Ishikawa (cell line): ENCODE results near the gene CTNNA1.

ENCODE experiments used
- CEBPB ChIP-seq: IDR thresholded peaks from 2 replicates; pipeline ENCODE4 v1.6.1; 2012
- CREB1 ChIP-seq: IDR thresholded peaks from 2 replicates; pipeline ENCODE4 v1.6.1; 2012; ENCODE audit warnings: low read depth
- EGR1 ChIP-seq: IDR thresholded peaks from 2 replicates; pipeline ENCODE4 v1.6.1; 2012
- NFIC ChIP-seq: IDR thresholded peaks from 2 replicates; pipeline ENCODE4 v1.6.1; 2012
- RAD21 ChIP-seq: IDR thresholded peaks from 2 replicates; pipeline ENCODE4 v1.6.1; 2012; ENCODE audit warnings: low read depth
- TAF1 ChIP-seq: IDR thresholded peaks from 2 replicates; pipeline ENCODE4 v1.6.1; 2012; ENCODE audit warnings: low read depth, mild to moderate bottlenecking
- TCF12 ChIP-seq: IDR thresholded peaks from 2 replicates; pipeline ENCODE4 v1.6.1; 2012; ENCODE audit warnings: low read depth
- TEAD4 ChIP-seq: IDR thresholded peaks from 2 replicates; pipeline ENCODE4 v1.6.1; 2012
- YY1 ChIP-seq: IDR thresholded peaks from 2 replicates; pipeline ENCODE4 v1.6.1; 2012; ENCODE audit warnings: low read depth
- ZBTB7A ChIP-seq: IDR thresholded peaks from 2 replicates; pipeline ENCODE4 v1.6.1; 2012; ENCODE audit warnings: low read depth
- TF ChIP-seq, protein P1 (sequence below): IDR thresholded peaks from 2 replicates; pipeline ENCODE4 v1.6.1; 2012
- TF ChIP-seq, protein P2 (sequence below): IDR thresholded peaks from 2 replicates; pipeline ENCODE4 v1.6.1; 2012; ENCODE audit warnings: low read depth, mild to moderate bottlenecking
- TF ChIP-seq, protein P3 (sequence below): IDR thresholded peaks from 2 replicates; pipeline ENCODE4 v1.6.1; 2012

DNA sequence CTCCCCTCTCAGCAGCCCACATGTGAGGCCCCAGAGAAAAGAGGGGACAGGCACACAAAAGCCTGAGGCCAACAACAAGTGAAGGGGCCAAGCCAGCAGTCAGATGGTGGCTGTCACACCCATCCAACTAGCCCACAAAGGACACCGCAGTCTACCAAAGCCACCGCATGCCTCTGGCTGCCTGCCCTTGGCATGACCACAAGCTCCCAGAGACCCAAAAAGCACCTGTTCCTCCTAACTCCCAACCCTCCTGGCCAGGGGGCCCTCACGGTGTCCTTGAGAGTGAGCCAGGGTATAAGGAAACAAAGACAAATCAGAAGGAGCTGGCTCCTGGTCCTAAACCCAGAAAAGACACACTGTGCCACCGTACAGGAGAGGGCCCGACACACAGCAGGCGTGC lies 199.7 kb downstream of the CTNNA1 start:
- TF ChIP-seq TAF1: no peak
- no peak for TF ChIP-seq TEAD4
- no peak for TF ChIP-seq TCF12
- TF ChIP-seq, protein P1, sequence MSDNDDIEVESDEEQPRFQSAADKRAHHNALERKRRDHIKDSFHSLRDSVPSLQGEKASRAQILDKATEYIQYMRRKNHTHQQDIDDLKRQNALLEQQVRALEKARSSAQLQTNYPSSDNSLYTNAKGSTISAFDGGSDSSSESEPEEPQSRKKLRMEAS: no peak
- TF ChIP-seq CEBPB: no peak
- TF ChIP-seq, protein P2, sequence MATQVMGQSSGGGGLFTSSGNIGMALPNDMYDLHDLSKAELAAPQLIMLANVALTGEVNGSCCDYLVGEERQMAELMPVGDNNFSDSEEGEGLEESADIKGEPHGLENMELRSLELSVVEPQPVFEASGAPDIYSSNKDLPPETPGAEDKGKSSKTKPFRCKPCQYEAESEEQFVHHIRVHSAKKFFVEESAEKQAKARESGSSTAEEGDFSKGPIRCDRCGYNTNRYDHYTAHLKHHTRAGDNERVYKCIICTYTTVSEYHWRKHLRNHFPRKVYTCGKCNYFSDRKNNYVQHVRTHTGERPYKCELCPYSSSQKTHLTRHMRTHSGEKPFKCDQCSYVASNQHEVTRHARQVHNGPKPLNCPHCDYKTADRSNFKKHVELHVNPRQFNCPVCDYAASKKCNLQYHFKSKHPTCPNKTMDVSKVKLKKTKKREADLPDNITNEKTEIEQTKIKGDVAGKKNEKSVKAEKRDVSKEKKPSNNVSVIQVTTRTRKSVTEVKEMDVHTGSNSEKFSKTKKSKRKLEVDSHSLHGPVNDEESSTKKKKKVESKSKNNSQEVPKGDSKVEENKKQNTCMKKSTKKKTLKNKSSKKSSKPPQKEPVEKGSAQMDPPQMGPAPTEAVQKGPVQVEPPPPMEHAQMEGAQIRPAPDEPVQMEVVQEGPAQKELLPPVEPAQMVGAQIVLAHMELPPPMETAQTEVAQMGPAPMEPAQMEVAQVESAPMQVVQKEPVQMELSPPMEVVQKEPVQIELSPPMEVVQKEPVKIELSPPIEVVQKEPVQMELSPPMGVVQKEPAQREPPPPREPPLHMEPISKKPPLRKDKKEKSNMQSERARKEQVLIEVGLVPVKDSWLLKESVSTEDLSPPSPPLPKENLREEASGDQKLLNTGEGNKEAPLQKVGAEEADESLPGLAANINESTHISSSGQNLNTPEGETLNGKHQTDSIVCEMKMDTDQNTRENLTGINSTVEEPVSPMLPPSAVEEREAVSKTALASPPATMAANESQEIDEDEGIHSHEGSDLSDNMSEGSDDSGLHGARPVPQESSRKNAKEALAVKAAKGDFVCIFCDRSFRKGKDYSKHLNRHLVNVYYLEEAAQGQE: no peak
- no peak for TF ChIP-seq EGR1
- TF ChIP-seq RAD21: no peak
- TF ChIP-seq NFIC: no peak
- no peak for TF ChIP-seq ZBTB7A
- TF ChIP-seq YY1: no peak
- TF ChIP-seq, protein P3, sequence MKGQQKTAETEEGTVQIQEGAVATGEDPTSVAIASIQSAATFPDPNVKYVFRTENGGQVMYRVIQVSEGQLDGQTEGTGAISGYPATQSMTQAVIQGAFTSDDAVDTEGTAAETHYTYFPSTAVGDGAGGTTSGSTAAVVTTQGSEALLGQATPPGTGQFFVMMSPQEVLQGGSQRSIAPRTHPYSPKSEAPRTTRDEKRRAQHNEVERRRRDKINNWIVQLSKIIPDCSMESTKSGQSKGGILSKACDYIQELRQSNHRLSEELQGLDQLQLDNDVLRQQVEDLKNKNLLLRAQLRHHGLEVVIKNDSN: no peak
- no peak for TF ChIP-seq CREB1
